Measurements from ENCODE around the gene IBA57.
A peak's percentile ranks its signal among the peaks of the same experiment; 100 is the strongest.

IBA57 gene

DNA sequence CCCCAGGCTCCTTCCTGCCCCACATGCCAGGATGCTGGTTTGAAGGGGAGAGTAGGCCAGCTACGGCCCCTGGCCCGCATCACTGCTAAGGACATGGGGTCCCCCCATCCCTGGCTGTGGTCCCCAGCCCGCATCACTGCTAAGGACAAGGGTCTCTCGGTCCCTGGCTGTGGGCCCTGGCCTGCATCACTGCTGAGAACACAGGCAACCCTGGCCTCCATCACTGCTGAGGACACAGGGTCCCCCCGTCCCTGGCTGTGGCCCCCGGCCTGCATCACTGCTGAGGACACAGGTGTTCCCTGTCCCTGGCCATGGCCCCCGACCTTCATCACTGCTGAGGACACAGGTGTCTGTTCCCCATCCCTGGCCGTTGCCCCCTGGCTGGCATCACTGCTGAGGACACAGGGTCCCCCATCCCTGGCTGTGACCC is 41.8 kb downstream of the IBA57 start:
- H3K36me3 ChIP-seq (replicated peaks; ENCODE audit: insufficient read depth, low read length) = no peaks in the 10 kb centered on the region
- no peak overlapping the region for H2AFZ ChIP-seq (ENCODE audit: low read length)
- H3K9ac ChIP-seq (ENCODE audit: low read length) = no peak overlapping the region
- no peaks in the 10 kb centered on the region for H3K9me3 ChIP-seq (replicated peaks; ENCODE audit: insufficient read depth, low read length)
- no peaks in the 10 kb centered on the region for H3K27me3 ChIP-seq (replicated peaks; ENCODE audit: insufficient read depth, low read length)
- H3K4me3 ChIP-seq (ENCODE audit: low read length) = no peak overlapping the region
- no peaks in the 10 kb centered on the region for H3K9me2 ChIP-seq (replicated peaks; ENCODE audit: insufficient read depth, low read length)
- H3K4me2 ChIP-seq (ENCODE audit: low read depth, low read length) = 0 out of 2 replicates have a peak overlapping the region, but pooled peaks have one; percentile 10
- no peak for TF ChIP-seq EZH2 (optimal IDR thresholded peaks at IDR 0.05; ENCODE audit: low read depth, low read length)
- TF ChIP-seq, protein P1, sequence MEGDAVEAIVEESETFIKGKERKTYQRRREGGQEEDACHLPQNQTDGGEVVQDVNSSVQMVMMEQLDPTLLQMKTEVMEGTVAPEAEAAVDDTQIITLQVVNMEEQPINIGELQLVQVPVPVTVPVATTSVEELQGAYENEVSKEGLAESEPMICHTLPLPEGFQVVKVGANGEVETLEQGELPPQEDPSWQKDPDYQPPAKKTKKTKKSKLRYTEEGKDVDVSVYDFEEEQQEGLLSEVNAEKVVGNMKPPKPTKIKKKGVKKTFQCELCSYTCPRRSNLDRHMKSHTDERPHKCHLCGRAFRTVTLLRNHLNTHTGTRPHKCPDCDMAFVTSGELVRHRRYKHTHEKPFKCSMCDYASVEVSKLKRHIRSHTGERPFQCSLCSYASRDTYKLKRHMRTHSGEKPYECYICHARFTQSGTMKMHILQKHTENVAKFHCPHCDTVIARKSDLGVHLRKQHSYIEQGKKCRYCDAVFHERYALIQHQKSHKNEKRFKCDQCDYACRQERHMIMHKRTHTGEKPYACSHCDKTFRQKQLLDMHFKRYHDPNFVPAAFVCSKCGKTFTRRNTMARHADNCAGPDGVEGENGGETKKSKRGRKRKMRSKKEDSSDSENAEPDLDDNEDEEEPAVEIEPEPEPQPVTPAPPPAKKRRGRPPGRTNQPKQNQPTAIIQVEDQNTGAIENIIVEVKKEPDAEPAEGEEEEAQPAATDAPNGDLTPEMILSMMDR (IDR thresholded peaks at IDR 0.05; ENCODE audit: low read length) = no peak
- TF ChIP-seq EZH2phosphoT487 (IDR thresholded peaks at IDR 0.05; ENCODE audit: low read length) = no peak
- H3K4me1 ChIP-seq (ENCODE audit: low read length) = peaks cover 12% of the 10 kb centered on the region
- H3K79me2 ChIP-seq (ENCODE audit: low read length) = no peaks in the 10 kb centered on the region
- DNase-seq = no peak
- H4K20me1 ChIP-seq (ENCODE audit: insufficient read depth, low read length) = no peaks in the 10 kb centered on the region
- H3K27ac ChIP-seq (ENCODE audit: low read length) = no peak overlapping the region
- H3F3A ChIP-seq (ENCODE audit: insufficient read depth, low read length) = no peaks in the 10 kb centered on the region

DNA sequence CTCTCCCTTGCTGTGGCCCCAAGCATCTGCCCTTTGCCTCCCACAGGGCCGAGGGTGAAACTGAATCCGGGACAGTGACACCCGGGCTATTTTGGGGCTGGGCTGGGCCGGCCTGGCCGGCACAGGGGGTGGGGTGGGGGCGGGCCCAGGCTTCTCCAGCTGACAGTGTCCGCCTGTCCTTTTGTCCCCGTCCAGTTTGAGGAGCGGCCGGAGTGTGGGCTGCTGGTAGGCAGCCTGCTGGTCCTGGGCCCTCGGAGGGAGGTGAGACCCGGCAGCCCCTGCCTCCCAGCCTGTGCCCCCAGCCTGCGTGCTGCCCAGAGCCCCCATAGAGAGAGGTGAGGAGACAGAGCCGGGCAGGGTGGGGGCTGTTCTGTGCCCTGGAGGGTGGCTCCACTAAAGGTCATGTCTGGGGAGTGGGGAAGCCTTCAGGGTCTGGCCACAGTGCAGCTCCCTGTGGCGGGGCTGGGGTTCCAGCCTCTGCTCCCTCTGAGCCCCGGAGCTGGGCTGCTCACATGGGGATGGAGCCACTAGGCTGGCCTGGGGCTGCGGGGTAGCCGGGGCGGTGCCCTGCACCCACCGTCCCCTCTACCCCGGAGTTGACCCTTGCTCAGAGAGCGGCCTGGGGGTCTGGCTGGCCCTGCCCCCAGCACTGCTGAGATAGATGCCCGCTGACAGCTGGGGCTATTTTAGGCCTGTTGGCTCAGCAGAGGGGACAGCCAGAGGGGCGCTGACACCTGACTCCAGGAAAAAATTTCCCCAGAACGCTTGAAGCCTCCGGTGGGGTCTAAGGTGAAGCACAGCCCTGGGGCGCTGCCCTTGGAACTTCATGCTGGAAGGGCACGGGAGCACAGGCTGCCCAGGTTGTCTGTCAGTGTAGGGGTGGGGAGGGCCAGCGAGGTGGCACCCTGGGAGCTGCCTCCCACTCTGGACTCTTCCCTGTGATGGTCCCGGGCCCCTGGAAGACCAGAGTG is 42.5 kb downstream of the IBA57 start, which contains the start of gene OBSCN:
TSS of gene OBSCN (plus strand) at position 194 of the 971 bp plus-strand sequence. CDS start 3,740 bp downstream, outside the sequence.
- Histone ChIP-seq H2AFZ (ENCODE audit: low read length) (no peak within 1 kb of the TSS), H4K20me1 (ENCODE audit: insufficient read depth, low read length) (no peaks in the 10 kb centered on the region), H3K79me2 (ENCODE audit: low read length) (no peaks in the 10 kb centered on the region), H3F3A (ENCODE audit: insufficient read depth, low read length) (no peaks in the 10 kb centered on the region), H3K36me3 (replicated peaks; ENCODE audit: insufficient read depth, low read length) (no peaks in the 10 kb centered on the region), H3K9ac (ENCODE audit: low read length) (no peak within 1 kb of the TSS), H3K27ac (ENCODE audit: low read length) (no peak within 1 kb of the TSS), H3K4me3 (ENCODE audit: low read length) (no peak within 1 kb of the TSS), H3K4me2 (ENCODE audit: low read depth, low read length) (peak within 1 kb of the TSS; percentile 43; the same call in 1 of the 2 replicates), H3K9me2 (replicated peaks; ENCODE audit: insufficient read depth, low read length) (no peaks in the 10 kb centered on the region), H3K4me1 (ENCODE audit: low read length) (peaks cover 15% of the 10 kb centered on the region), H3K27me3 (replicated peaks; ENCODE audit: insufficient read depth, low read length) (no peaks in the 10 kb centered on the region), H3K9me3 (replicated peaks; ENCODE audit: insufficient read depth, low read length) (no peaks in the 10 kb centered on the region)
- TF ChIP-seq EZH2 (optimal IDR thresholded peaks at IDR 0.05; ENCODE audit: low read depth, low read length) (no peak), EZH2phosphoT487 (IDR thresholded peaks at IDR 0.05; ENCODE audit: low read length) (no peak)
- TF ChIP-seq, protein P1 (IDR thresholded peaks at IDR 0.05; ENCODE audit: low read length) = no peak
- DNase-seq = no peak

DNA sequence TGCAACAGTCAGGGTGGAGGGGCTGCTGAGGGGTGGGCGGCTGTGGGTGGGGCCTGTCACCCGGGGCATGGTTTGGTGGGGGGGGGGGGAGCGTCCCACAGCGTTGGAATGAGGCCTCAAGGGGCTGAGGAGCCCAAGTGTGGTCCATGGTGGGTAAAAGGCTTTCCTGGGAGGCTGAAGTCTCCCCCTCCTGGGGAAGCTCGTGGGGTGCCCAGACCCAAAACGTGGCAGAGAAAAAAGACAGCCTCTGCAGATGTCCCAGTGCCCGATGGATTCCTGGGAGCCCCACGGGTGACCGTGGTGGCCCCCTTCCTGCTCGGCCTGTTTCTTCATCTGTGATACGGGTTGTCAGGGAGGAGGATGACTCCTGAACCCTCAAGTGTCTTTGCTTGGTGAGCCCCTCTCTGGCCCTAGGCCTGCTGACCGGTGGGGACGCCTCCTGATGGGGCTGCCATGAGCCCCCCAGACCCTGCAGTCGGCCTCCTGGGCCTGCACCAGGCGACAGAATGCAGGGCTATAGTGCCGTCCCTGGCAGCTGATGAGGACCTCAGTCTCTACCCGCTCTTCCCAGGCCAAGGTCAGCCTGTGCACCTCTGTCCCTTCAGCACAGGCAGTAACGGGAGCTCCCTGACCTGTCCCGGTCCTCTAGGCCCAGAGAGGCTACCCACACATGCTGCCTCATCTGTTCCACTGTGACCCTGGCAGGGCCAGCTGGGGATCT is 43.4 kb downstream of the IBA57 start:
- Histone ChIP-seq H3K27ac (ENCODE audit: low read length) (no peak overlapping the region), H3K4me2 (ENCODE audit: low read depth, low read length) (no peak overlapping the region), H3K9me3 (replicated peaks; ENCODE audit: insufficient read depth, low read length) (no peaks in the 10 kb centered on the region), H3K36me3 (replicated peaks; ENCODE audit: insufficient read depth, low read length) (no peaks in the 10 kb centered on the region), H3K9me2 (replicated peaks; ENCODE audit: insufficient read depth, low read length) (no peaks in the 10 kb centered on the region), H3F3A (ENCODE audit: insufficient read depth, low read length) (no peaks in the 10 kb centered on the region), H4K20me1 (ENCODE audit: insufficient read depth, low read length) (no peaks in the 10 kb centered on the region), H3K9ac (ENCODE audit: low read length) (no peak overlapping the region), H3K4me1 (ENCODE audit: low read length) (peaks cover 15% of the 10 kb centered on the region), H3K27me3 (replicated peaks; ENCODE audit: insufficient read depth, low read length) (peaks cover under 1% of the 10 kb centered on the region; the same call in 1 of the 2 replicates), H3K79me2 (ENCODE audit: low read length) (no peaks in the 10 kb centered on the region), H2AFZ (ENCODE audit: low read length) (no peak overlapping the region), H3K4me3 (ENCODE audit: low read length) (no peak overlapping the region)
- TF ChIP-seq EZH2phosphoT487 (IDR thresholded peaks at IDR 0.05; ENCODE audit: low read length) (no peak), EZH2 (optimal IDR thresholded peaks at IDR 0.05; ENCODE audit: low read depth, low read length) (no peak)
- TF ChIP-seq, protein P1 (IDR thresholded peaks at IDR 0.05; ENCODE audit: low read length) = no peak
- no peak for DNase-seq
